Subcutaneous abdominal adipose tissue (tissue), 5 donors: Measurements from ENCODE around the gene GIMAP7.

Experiments used
- H3K27ac ChIP-seq: one replicate; pipeline ENCODE4 v1.7.0; 2013; ENCODE audit warnings: low read depth, mild to moderate bottlenecking, inconsistent platforms, low read length, moderate library complexity
- H3K27me3 ChIP-seq, 5 donors: one replicate each; pipeline ENCODE4 v1.7.0; 2013; ENCODE audit warnings: low read length in 5 of 5, inconsistent platforms in 1 of 5; ENCODE audit not compliant: control insufficient read depth in 5 of 5, insufficient read depth in 4 of 5
- H3K36me3 ChIP-seq, 5 donors: one replicate each; pipeline ENCODE4 v1.7.0; 2013; ENCODE audit warnings: low read length in 5 of 5; ENCODE audit not compliant: control insufficient read depth in 5 of 5, insufficient read depth in 5 of 5
- H3K4me1 ChIP-seq, 5 donors: one replicate each; pipeline ENCODE4 v1.7.0; 2013; ENCODE audit warnings: low read length in 5 of 5, mild to moderate bottlenecking in 3 of 5, moderate library complexity in 1 of 5; ENCODE audit not compliant: control insufficient read depth in 5 of 5, insufficient read depth in 5 of 5
- H3K4me3 ChIP-seq, 5 donors: one replicate each; pipeline ENCODE4 v1.7.0; 2013; ENCODE audit warnings: low read length in 5 of 5, low read depth in 1 of 5
- H3K9ac ChIP-seq, 5 donors: one replicate each; pipeline ENCODE4 v1.7.0; 2013; ENCODE audit warnings: low read length in 5 of 5, mild to moderate bottlenecking in 4 of 5, moderate library complexity in 3 of 5
- H3K9me3 ChIP-seq, 5 donors: one replicate each; pipeline ENCODE4 v1.7.0; 2013; ENCODE audit warnings: low read length in 5 of 5; ENCODE audit not compliant: control insufficient read depth in 5 of 5
- donor health status: healthy.
- donor health status: healthy.
- donor health status: healthy.
- donor health status: healthy.
- donor health status: healthy.

Gene GIMAP7

GRCh38 chr7:150524018-150524417 lies 9.3 kb downstream of the GIMAP7 start:
- Histone ChIP-seq H3K9ac (no peak overlapping the region), H3K4me1 (peaks cover 0 to 12% (median 0%) of the 10 kb centered on the region in 5 donors), H3K9me3 (peaks cover 0 to 7% (median 2%) of the 10 kb centered on the region in 5 donors), H3K36me3 (peaks cover 0 to 11% (median 5%) of the 10 kb centered on the region in 5 donors), H3K27me3 (no peaks in the 10 kb centered on the region), H3K4me3 (no peak overlapping the region), H3K27ac (no peak overlapping the region)

- Histone ChIP-seq H3K9ac (no peak overlapping the region), H3K4me1 (no peaks in the 10 kb centered on the region), H3K4me3 (no peak overlapping the region), H3K36me3 (no peaks in the 10 kb centered on the region), H3K27ac (no peak overlapping the region), H3K9me3 (peaks cover 0 to 22% (median 14%) of the 10 kb centered on the region in 5 donors), H3K27me3 (no peaks in the 10 kb centered on the region)
Measured at GRCh38 chr7:150531704-150532103, 17.0 kb downstream of the GIMAP7 start.

DNA sequence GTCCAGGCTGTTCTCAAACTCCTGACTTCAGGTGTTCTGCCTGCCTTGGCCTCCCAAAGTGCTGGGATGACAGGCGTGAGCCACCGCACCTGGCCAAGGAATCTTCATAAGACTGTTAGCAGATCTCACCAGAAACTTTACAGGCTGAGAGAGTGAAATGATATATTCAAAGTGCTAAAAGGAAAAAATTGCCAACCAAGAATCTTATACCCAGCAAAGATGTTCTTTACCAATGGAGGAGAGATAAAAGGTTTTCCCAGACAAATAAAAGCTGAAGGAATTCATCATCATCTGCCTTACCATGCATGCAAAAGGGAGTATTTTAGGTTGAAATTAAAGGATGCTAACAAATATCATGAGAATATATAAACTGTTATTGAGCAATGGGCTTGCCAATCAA lies 23.6 kb downstream of the GIMAP7 start:
- Histone ChIP-seq H3K27me3 (no peaks in the 10 kb centered on the region), H3K4me3 (no peak overlapping the region), H3K27ac (no peak overlapping the region)

DNA sequence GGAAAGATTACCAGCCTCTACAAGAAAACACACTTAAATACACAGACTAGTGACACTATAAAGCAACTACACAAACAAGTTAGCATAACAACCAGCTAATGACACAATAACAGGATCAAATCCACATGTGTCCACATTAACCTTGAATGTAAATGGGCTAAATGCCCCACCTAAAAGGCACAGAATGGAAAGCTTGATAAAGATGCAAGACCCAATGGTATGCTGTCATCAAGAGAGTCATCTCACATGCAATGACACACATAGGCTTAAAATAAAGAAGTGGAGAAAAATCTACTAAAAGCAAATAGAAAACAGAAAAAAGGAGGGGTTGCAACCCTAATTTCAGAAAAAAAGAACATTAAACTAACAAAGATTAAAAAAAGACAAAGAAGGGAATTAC lies 38.5 kb downstream of the GIMAP7 start:
- peaks cover 0 to 29% (median 18%) of the 10 kb centered on the region in 5 donors for H3K9me3 ChIP-seq
- no peak overlapping the region for H3K4me3 ChIP-seq
- H3K4me1 ChIP-seq = peaks cover 0 to 4% (median 0%) of the 10 kb centered on the region in 5 donors
- no peak overlapping the region for H3K9ac ChIP-seq
- H3K27ac ChIP-seq = no peak overlapping the region
- no peaks in the 10 kb centered on the region for H3K36me3 ChIP-seq
- H3K27me3 ChIP-seq = peaks cover 0 to 3% (median 0%) of the 10 kb centered on the region in 5 donors

More for the DNA sequence above, 23.6 kb downstream of the GIMAP7 start:
- peaks cover 3 to 49% (median 20%) of the 10 kb centered on the region in 5 donors for H3K9me3 ChIP-seq
- H3K9ac ChIP-seq = no peak overlapping the region
- H3K4me1 ChIP-seq = no peaks in the 10 kb centered on the region
- H3K36me3 ChIP-seq = no peaks in the 10 kb centered on the region

- peaks cover 0 to 4% (median 0%) of the 10 kb centered on the region in 5 donors for H3K4me1 ChIP-seq
- H3K36me3 ChIP-seq = no peaks in the 10 kb centered on the region
- peaks cover 6 to 27% (median 11%) of the 10 kb centered on the region in 5 donors for H3K9me3 ChIP-seq
- H3K27ac ChIP-seq = no peak overlapping the region
- H3K9ac ChIP-seq = no peak overlapping the region
- H3K4me3 ChIP-seq = no peak overlapping the region
- H3K27me3 ChIP-seq = no peaks in the 10 kb centered on the region
Measured at GRCh38 chr7:150556521-150557138, 42.0 kb downstream of the GIMAP7 start.

DNA sequence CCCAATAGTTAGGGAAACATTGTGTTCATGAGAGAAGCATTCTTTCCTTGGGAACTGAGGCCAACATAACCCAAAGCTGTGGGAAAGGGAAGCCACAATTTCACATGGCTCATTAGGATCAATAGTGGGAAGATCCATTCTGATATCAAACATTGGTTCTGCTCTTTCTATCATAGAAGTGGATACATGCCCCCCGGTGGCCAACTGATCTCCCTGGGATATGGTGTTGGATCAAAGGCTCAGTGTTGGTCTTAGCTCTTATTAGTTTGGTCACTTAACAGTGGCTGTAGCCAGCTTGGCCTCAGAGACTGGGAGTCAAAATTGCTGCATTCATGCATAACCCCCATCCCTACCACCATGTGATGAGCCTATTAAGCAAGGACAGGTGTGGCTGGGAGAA lies 45.8 kb downstream of the GIMAP7 start:
- Histone ChIP-seq H3K36me3 (no peaks in the 10 kb centered on the region), H3K27me3 (no peaks in the 10 kb centered on the region), H3K27ac (no peak overlapping the region), H3K9ac (no peak overlapping the region), H3K4me3 (peak overlapping the region in 1 of 5 donors; percentile 2), H3K9me3 (peaks cover 4 to 17% (median 10%) of the 10 kb centered on the region in 5 donors), H3K4me1 (peaks cover 0 to 4% (median 0%) of the 10 kb centered on the region in 5 donors)

GRCh38 chr7:150562919-150563318 lies 48.2 kb downstream of the GIMAP7 start:
- no peak overlapping the region for H3K27ac ChIP-seq
- H3K9ac ChIP-seq = no peak overlapping the region
- H3K27me3 ChIP-seq = no peaks in the 10 kb centered on the region
- H3K36me3 ChIP-seq = no peaks in the 10 kb centered on the region
- H3K4me3 ChIP-seq = no peak overlapping the region
- peaks cover 4 to 17% (median 10%) of the 10 kb centered on the region in 5 donors for H3K9me3 ChIP-seq
- peaks cover 0 to 7% (median 0%) of the 10 kb centered on the region in 5 donors for H3K4me1 ChIP-seq

DNA sequence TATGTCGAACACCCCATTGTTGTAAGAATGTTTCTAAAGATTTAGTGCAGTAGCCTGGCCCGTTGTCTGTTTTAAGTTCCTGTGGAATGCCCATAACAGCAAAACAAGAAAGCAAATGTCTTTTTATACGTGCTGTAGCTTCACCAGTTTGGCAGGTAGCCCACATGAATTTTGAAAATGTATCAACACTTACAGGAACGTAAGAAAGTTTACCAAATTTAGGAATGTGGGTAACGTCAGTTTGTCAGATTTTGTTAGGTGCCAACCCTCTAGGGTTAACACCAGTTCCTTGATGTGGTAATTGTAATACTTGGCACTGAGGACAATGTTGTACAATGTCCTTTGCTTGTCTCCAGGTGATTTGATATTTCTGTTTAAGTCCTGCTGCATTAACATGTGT lies 49.3 kb downstream of the GIMAP7 start:
- H3K27ac ChIP-seq = no peak overlapping the region
- peaks cover 4 to 17% (median 10%) of the 10 kb centered on the region in 5 donors for H3K9me3 ChIP-seq
- H3K27me3 ChIP-seq = no peaks in the 10 kb centered on the region
- H3K4me1 ChIP-seq = peaks cover 0 to 11% (median 0%) of the 10 kb centered on the region in 5 donors
- no peak overlapping the region for H3K9ac ChIP-seq
- no peak overlapping the region for H3K4me3 ChIP-seq
- no peaks in the 10 kb centered on the region for H3K36me3 ChIP-seq

DNA sequence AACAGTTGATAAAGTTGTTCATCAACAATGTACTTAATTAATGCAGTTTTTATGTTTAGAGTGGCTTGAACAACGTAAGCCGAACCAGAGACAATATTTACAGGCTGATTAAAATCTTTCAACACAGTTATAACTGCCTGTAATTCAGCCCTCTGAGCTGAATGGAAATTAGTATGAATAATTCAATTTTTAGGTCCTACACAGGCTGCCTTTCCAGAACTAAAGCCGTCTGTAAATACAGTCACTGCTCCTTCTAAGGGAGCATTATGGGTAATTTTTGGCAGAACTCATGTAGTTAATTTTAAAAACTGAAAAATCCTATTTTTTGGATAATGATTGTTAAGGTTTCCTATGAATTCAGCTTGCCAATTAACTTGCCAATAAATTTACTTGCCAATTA lies 49.9 kb downstream of the GIMAP7 start:
- Histone ChIP-seq H3K36me3 (no peaks in the 10 kb centered on the region), H3K4me1 (peaks cover 0 to 14% (median 0%) of the 10 kb centered on the region in 5 donors), H3K9me3 (peaks cover 4 to 17% (median 10%) of the 10 kb centered on the region in 5 donors), H3K9ac (no peak overlapping the region), H3K27ac (no peak overlapping the region), H3K4me3 (no peak overlapping the region), H3K27me3 (no peaks in the 10 kb centered on the region)

- Histone ChIP-seq H3K27me3 (no peaks in the 10 kb centered on the region), H3K27ac (no peak overlapping the region), H3K9me3 (peaks cover 4 to 13% (median 8%) of the 10 kb centered on the region in 5 donors), H3K9ac (no peak overlapping the region), H3K36me3 (peaks cover 0 to 3% (median 0%) of the 10 kb centered on the region in 5 donors), H3K4me1 (peaks cover 0 to 17% (median 3%) of the 10 kb centered on the region in 5 donors), H3K4me3 (no peak overlapping the region)
Measured at GRCh38 chr7:150565239-150565638, 50.6 kb downstream of the GIMAP7 start.
